Measurements from ENCODE around the gene ARMH2. TPM values are rescaled to one million over a fixed set of nuclear protein-coding genes. Genes with fewer than 3 reads are reported as not detected.

The ARMH2 gene
- total and polyA plus RNA-seq, 7 donors, result 0.10 TPM; not detected in 6

- WGBS, 2 donors, result 75 to 90% methylated on average over 6 of the region's 6 CpGs
- no peak overlapping the region for H3K27ac ChIP-seq
- H3K4me1 ChIP-seq, result no peaks in the 10 kb centered on the region
- intact Hi-C loops (cut with DNase I), result no loop called here
- H3K9me3 ChIP-seq, result no peaks in the 10 kb centered on the region
- peaks cover 0 to 19% (median 2%) of the 10 kb centered on the region in 4 donors for H3K36me3 ChIP-seq
- DNase-seq, result no peak
- no peaks in the 10 kb centered on the region for H3K27me3 ChIP-seq
- no peak overlapping the region for H3K4me3 ChIP-seq
- no peak for TF ChIP-seq POLR2A (IDR thresholded peaks at IDR 0.05)
- no peak for TF ChIP-seq CTCF (IDR thresholded peaks at IDR 0.05)
- TF ChIP-seq POLR2AphosphoS5 (IDR thresholded peaks at IDR 0.05), result no peak
- no peak for TF ChIP-seq EP300 (IDR thresholded peaks at IDR 0.05)
These were observed 25.6 kb upstream of the ARMH2 start for GRCh38 chr6:24824142-24824938.

- Histone ChIP-seq H3K4me1 (no peaks in the 10 kb centered on the region), H3K4me3 (no peak overlapping the region), H3K27me3 (no peaks in the 10 kb centered on the region), H3K36me3 (peaks cover 0 to 19% (median 2%) of the 10 kb centered on the region in 4 donors), H3K9me3 (no peaks in the 10 kb centered on the region), H3K27ac (no peak overlapping the region)
- intact Hi-C loops (cut with DNase I), result no loop called here
- WGBS, 2 donors, result 89 to 91% methylated on average over 2 of the region's 2 CpGs
- no peak for DNase-seq
- TF ChIP-seq EP300 (IDR thresholded peaks at IDR 0.05), result no peak
- TF ChIP-seq POLR2AphosphoS5 (IDR thresholded peaks at IDR 0.05), result no peak
- TF ChIP-seq POLR2A (IDR thresholded peaks at IDR 0.05), result no peak
- no peak for TF ChIP-seq CTCF (IDR thresholded peaks at IDR 0.05)
These were observed 24.5 kb upstream of the ARMH2 start for GRCh38 chr6:24823185-24823584.

GRCh38 chr6:24822696-24823095, 24.0 kb upstream of the ARMH2 start:
- Histone ChIP-seq H3K36me3 (peaks cover 0 to 14% (median 2%) of the 10 kb centered on the region in 4 donors), H3K4me1 (no peaks in the 10 kb centered on the region), H3K27me3 (no peaks in the 10 kb centered on the region), H3K27ac (no peak overlapping the region), H3K9me3 (no peaks in the 10 kb centered on the region), H3K4me3 (no peak overlapping the region)
- TF ChIP-seq EP300 (IDR thresholded peaks at IDR 0.05) (no peak), POLR2A (IDR thresholded peaks at IDR 0.05) (no peak), POLR2AphosphoS5 (IDR thresholded peaks at IDR 0.05) (no peak), CTCF (IDR thresholded peaks at IDR 0.05) (no peak)
- no peak for DNase-seq
- 92 to 94% methylated on average over 6 of the region's 6 CpGs for WGBS, 2 donors
- intact Hi-C loops (cut with DNase I), result no loop called here

DNA sequence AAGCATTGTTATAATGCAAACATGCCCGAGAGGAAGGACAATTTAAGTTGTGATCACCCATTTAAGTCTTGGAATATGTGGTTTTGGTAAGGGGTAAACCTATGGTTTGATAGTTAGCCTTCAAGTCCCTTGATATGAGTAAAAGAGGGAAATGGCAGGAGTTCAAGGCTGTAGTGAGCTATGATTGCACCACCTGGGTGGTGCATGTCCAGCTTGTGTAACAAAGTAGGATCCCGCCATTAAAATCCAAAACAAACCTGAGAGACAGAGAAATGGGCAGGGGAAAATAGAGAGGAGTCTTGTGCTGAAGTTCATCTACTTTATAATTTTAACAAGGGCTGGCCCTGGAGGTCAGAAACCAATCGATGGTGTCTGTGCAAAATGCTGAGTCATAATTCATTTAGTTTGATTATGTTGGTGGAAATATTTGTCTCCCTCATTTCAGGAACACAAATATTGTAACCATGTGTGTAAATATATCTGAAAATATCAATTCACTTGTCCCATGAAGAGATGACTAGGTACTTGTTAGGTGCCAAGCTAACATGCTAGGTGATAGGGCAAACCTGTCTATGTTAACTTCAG, 23.2 kb upstream of the ARMH2 start:
- no peak for DNase-seq
- WGBS, 2 donors, result 91 to 92% methylated on average over 3 of the region's 3 CpGs
- intact Hi-C loops (cut with DNase I), result no loop called here
- no peak for TF ChIP-seq POLR2AphosphoS5 (IDR thresholded peaks at IDR 0.05)
- no peak for TF ChIP-seq EP300 (IDR thresholded peaks at IDR 0.05)
- no peak for TF ChIP-seq CTCF (IDR thresholded peaks at IDR 0.05)
- no peak overlapping the region for H3K27ac ChIP-seq
- H3K4me3 ChIP-seq, result no peak overlapping the region
- H3K4me1 ChIP-seq, result no peaks in the 10 kb centered on the region
- H3K9me3 ChIP-seq, result no peaks in the 10 kb centered on the region
- H3K36me3 ChIP-seq, result peaks cover 0 to 7% (median 2%) of the 10 kb centered on the region in 4 donors
- no peaks in the 10 kb centered on the region for H3K27me3 ChIP-seq
